ENCODE results near the gene SIRT7. TPM values are rescaled to one million over a fixed set of nuclear protein-coding genes. Genes with fewer than 3 reads are reported as not detected.

Gene SIRT7
- total and polyA plus RNA-seq, 2 donors from 2014 or later, result 17.4 to 25.2 TPM

DNA sequence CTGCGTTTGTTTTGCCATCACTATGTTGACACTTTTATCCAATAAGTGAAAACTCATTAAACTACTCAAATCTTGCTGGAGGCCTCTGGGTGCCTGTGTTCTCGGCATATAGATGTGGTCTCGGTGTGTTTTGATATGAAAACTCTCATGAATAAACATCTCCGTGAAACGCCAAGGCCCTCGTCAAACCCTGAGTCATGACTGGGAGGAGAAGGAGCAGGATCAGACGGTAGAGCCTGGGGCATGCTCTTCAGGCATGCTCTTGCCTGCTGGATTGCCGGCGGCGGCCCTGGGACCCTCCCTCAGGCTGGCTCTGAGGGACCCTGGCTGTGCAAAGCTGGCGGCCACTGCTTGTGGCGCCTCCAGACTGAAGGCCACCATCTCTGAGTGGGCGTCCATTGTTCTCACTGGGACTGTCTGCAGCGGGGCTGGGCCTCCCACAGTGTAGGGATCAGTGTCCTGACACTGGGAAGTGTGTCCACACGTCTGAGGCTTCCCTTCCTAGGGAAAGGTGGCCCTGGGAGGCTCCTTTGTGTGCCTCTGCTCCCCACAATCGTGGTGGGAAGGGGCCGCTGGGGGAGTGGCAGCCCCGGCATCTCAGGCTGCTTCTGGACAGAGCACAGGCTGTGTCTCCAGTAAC is 17.7 kb downstream of the SIRT7 start:
- no peaks in the 10 kb centered on the region for H3K9me3 ChIP-seq (ENCODE audit: control insufficient read depth in 2 of 3, insufficient read depth in 1 of 3, low read length in 3 of 3)
- H3K9ac ChIP-seq (ENCODE audit: low read length in 3 of 3), result no peak overlapping the region
- H3K4me1 ChIP-seq (ENCODE audit: control insufficient read depth in 2 of 3, insufficient read depth in 2 of 3, low read depth in 1 of 3, low read length in 3 of 3), result peaks cover 0 to 3% (median 0%) of the 10 kb centered on the region in 3 donors
- H3K4me3 ChIP-seq (ENCODE audit: low read length in 3 of 3), result no peak overlapping the region
- no peak for FAIRE-seq
- H3K36me3 ChIP-seq (ENCODE audit: control insufficient read depth in 2 of 3, insufficient read depth in 3 of 3, low read length in 3 of 3), result peaks cover 3 to 28% (median 3%) of the 10 kb centered on the region in 3 donors
- TF ChIP-seq, protein P1, sequence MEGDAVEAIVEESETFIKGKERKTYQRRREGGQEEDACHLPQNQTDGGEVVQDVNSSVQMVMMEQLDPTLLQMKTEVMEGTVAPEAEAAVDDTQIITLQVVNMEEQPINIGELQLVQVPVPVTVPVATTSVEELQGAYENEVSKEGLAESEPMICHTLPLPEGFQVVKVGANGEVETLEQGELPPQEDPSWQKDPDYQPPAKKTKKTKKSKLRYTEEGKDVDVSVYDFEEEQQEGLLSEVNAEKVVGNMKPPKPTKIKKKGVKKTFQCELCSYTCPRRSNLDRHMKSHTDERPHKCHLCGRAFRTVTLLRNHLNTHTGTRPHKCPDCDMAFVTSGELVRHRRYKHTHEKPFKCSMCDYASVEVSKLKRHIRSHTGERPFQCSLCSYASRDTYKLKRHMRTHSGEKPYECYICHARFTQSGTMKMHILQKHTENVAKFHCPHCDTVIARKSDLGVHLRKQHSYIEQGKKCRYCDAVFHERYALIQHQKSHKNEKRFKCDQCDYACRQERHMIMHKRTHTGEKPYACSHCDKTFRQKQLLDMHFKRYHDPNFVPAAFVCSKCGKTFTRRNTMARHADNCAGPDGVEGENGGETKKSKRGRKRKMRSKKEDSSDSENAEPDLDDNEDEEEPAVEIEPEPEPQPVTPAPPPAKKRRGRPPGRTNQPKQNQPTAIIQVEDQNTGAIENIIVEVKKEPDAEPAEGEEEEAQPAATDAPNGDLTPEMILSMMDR (IDR thresholded peaks at IDR 0.05; ENCODE audit: borderline replicate concordance, extremely low read depth, insufficient read depth), result no peak
- H3K27me3 ChIP-seq (ENCODE audit: control insufficient read depth, insufficient read depth, low read length), result no peaks in the 10 kb centered on the region
- no peak overlapping the region for H3K27ac ChIP-seq (ENCODE audit: low read depth in 2 of 2, low read length in 2 of 2)
- peak in 1 of 5 donors; percentile 33 for DNase-seq
- intact Hi-C loops (cut with DNase I), result no loop called here

DNA sequence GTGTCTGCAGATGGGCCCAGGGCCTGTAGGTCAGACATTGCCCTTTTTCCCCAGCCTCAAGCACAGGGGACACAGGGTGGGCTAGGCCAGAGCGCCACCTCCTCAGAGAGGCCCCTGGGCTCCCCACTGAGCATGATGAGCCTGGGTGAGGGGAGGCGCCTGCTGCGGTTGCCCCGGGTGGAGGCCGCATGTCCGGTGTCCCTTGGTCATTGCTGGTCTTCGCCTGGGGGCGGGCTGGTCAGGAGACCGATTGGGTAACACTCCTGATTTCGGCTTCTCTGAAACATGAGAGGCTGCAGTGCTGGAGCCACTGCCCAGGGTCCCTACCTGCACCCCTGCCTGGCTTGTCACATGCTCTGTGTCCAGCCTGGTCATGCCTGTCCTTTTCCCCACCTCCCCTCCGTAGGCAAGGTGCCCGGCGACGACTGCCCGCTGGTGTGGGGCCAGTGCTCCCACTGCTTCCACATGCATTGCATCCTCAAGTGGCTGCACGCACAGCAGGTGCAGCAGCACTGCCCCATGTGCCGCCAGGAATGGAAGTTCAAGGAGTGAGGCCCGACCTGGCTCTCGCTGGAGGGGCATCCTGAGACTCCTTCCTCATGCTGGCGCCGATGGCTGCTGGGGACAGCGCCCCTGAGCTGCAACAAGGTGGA is 18.3 kb downstream of the SIRT7 start:
- Histone ChIP-seq H3K9ac (ENCODE audit: low read length in 3 of 3) (no peak overlapping the region), H3K4me1 (ENCODE audit: control insufficient read depth in 2 of 3, insufficient read depth in 2 of 3, low read depth in 1 of 3, low read length in 3 of 3) (peaks cover 0 to 3% (median 0%) of the 10 kb centered on the region in 3 donors), H3K36me3 (ENCODE audit: control insufficient read depth in 2 of 3, insufficient read depth in 3 of 3, low read length in 3 of 3) (peaks cover 3 to 29% (median 3%) of the 10 kb centered on the region in 3 donors), H3K27ac (ENCODE audit: low read depth in 2 of 2, low read length in 2 of 2) (no peak overlapping the region), H3K9me3 (ENCODE audit: control insufficient read depth in 2 of 3, insufficient read depth in 1 of 3, low read length in 3 of 3) (no peaks in the 10 kb centered on the region), H3K4me3 (ENCODE audit: low read length in 3 of 3) (no peak overlapping the region), H3K27me3 (ENCODE audit: control insufficient read depth, insufficient read depth, low read length) (no peaks in the 10 kb centered on the region)
- DNase-seq (no peak), FAIRE-seq (no peak)
- TF ChIP-seq, protein P1 (IDR thresholded peaks at IDR 0.05; ENCODE audit: borderline replicate concordance, extremely low read depth, insufficient read depth), result no peak
- intact Hi-C loops (cut with DNase I), result no loop called here

DNA sequence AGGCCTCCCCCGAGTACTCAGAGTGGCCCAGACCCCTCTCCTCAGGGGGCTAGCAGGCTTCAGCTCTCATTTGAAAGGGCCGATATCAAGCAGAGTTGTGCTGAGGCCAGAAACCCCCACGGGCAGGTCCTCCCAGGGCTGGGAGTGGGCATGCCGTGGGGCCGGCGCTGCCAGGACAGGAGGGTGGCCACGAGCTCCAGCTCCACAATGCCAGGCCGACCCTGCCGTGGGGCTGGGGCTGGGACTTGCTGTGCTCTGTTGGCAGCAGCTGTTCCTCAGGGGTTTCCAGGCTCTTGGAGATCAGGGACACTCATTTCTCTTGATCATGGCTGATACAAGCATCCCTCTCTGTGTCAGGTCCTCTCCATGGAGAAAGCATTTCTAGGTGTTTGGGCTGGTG is 19.1 kb downstream of the SIRT7 start:
- FAIRE-seq, result no peak
- intact Hi-C loops (cut with DNase I), result no loop called here
- Histone ChIP-seq H3K4me1 (ENCODE audit: control insufficient read depth in 2 of 3, insufficient read depth in 2 of 3, low read depth in 1 of 3, low read length in 3 of 3) (peaks cover 0 to 3% (median 0%) of the 10 kb centered on the region in 3 donors), H3K27me3 (ENCODE audit: control insufficient read depth, insufficient read depth, low read length) (no peaks in the 10 kb centered on the region), H3K9ac (ENCODE audit: low read length in 3 of 3) (no peak overlapping the region), H3K36me3 (ENCODE audit: control insufficient read depth in 2 of 3, insufficient read depth in 3 of 3, low read length in 3 of 3) (peaks cover 3 to 29% (median 3%) of the 10 kb centered on the region in 3 donors), H3K9me3 (ENCODE audit: control insufficient read depth in 2 of 3, insufficient read depth in 1 of 3, low read length in 3 of 3) (no peaks in the 10 kb centered on the region), H3K4me3 (ENCODE audit: low read length in 3 of 3) (no peak overlapping the region), H3K27ac (ENCODE audit: low read depth in 2 of 2, low read length in 2 of 2) (no peak overlapping the region)
- DNase-seq, result no peak
- TF ChIP-seq, protein P1 (IDR thresholded peaks at IDR 0.05; ENCODE audit: borderline replicate concordance, extremely low read depth, insufficient read depth), result no peak

Data from kidney (tissue), 14 donors.